Right lobe of liver (tissue), 6 donors: Measurements from ENCODE around the gene DDC. TPM values are rescaled to one million over a fixed set of nuclear protein-coding genes. Genes with fewer than 3 reads are reported as not detected.
"Not testable (repeated sequence)": the region's sequence is repeated elsewhere in the genome, so short reads cannot be mapped to it uniquely, and the experiment has no call there.

ENCODE experiments used
- ATAC-seq, 4 donors: fragments of 200-7000 bp; cut with Tn5 transposase; one replicate each; pipeline ENCODE4 v1.9.1; 2020; ENCODE audit warnings: mild to moderate bottlenecking in 4 of 4, moderate library complexity in 4 of 4
- DNase-seq, 3 donors: peaks; one replicate each; pipeline ENCODE4 v3.0.0-alpha.2; 2020
- H3K27ac ChIP-seq, 3 donors: fragments of 200-600 bp; one replicate each; pipeline ENCODE4 v1.8.0; 2022
- H3K27me3 ChIP-seq, 2 donors: fragments of 200-600 bp; one replicate each; pipeline ENCODE4 v1.8.0; 2022
- H3K36me3 ChIP-seq, 4 donors: fragments of 200-600 bp; sonication (generic) in 1 of 4; one replicate each; pipeline versions ENCODE4 v1.5.1 to v1.8.0; 2017 to 2022; ENCODE audit warnings: control low read depth in 1 of 4
- H3K4me1 ChIP-seq, 4 donors: fragments of 200-600 bp; sonication (generic) in 1 of 4; one replicate each; pipeline versions ENCODE4 v1.5.1 to v1.8.0; 2017 to 2022; ENCODE audit warnings: control low read depth in 1 of 4
- H3K4me3 ChIP-seq, 3 donors: fragments of 200-600 bp; one replicate each; pipeline ENCODE4 v1.8.0; 2022
- H3K9me3 ChIP-seq, 4 donors: fragments of 200-600 bp; sonication (generic) in 1 of 4; one replicate each; pipeline versions ENCODE4 v1.5.1 to v1.8.0; 2017 to 2022; ENCODE audit warnings: control low read depth in 1 of 4
- POLR2A ChIP-seq: fragments of 450-650 bp; IDR thresholded peaks from one replicate; pipeline ENCODE4 v1.6.1; 2017; ENCODE audit warnings: antibody characterized with exemption, mild to moderate bottlenecking
- WGBS: methylation state at CpG from one replicate; pipeline ENCODE4 v1.1.6; 2018; ENCODE audit warnings: low coverage, low lambda C conversion rate; ENCODE audit not compliant: insufficient coverage; ENCODE audit errors: missing lambda C conversion rate; 5-methylcytosine and 5-hydroxymethylcytosine counted together
- intact Hi-C, 2 donors: fragments of 100-400 bp; cut with DNase I; formaldehyde crosslinking; loops; one replicate each; pipeline versions ENCODE4 v1.11.2 to v1.14.1; 2022
- total RNA-seq, 6 experiments: library from RNA; depleted of rRNA in 2 of 6; stranded (reverse); fragments of >200 nt in 2 of 6; fragmentation: NEBNext Ultra II Directional in 3 of 6; extraction: Animal tissue kit (Norgen Biotek cat#: 25700) in 3 of 6; gene quantifications; one replicate each; pipeline versions ENCODE4 v1.1.0 to v1.2.4, GENCODE V29; 2016 to 2023
- TF ChIP-seq, protein P1 (sequence below), 4 donors: fragments of 200-600 bp in 3 of 4; fragments of 450-650 bp in 1 of 4; IDR thresholded peaks; one replicate each; pipeline versions ENCODE4 v1.5.1 to v1.8.0; 2016 to 2022; ENCODE audit warnings: antibody characterized with exemption in 4 of 4, mild to moderate bottlenecking in 2 of 4
- donor health status: DM: no; HTN: yes; CAD: no.
- donor health status: DM: no; HTN: no; CAD: no.
- donor health status: DM: no; HTN: no; CAD: no.
- donor health status: DM: no; HTN: yes; CAD: no.
- donor health status: DM: no; HTN: yes; CAD: no.

DDC gene
- total RNA-seq, 6 experiments from 2014 or later, result 37.9 to 75.7 (median 45.2) TPM

DNA sequence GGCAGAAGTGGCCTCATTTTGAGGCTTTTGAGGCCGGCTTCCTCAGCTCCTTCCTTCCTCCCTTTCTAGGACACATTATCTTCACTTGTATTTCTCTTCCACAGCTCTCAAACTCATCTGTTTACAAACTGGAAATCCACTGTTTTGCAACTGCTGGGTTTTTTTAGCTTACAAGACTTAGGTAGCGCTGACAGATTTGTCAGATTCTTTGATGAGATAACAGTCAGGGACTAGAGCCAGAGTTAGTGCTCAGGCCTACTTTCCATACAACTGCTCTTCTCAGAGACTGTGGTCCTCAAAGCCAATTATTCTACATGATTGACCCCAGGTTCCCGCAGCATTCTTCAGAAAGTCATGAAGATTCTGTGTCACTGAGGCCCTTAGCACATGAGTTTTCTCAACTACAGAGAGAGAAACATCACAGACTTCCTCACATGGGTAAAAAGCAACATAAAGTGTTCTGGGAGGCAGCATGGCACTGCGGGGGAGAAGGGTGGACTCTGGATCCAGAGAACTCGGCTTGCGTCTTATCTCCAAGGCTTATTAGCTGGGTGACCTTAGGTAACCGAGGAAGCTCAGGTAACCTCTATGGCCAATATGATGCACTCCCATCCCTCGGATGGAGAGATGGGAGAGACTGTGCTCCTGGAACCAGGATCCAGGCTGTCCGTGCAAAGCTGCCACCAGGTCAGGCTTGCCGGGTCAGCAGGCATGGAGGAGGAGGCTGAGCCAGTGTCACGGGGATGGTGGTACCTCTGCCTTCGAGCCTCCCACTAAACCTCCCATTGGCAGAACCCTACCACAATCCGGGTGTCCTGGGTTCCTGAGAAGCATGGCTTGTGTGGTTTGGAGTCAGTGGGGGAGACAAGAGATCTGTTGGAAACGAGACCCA, 10.5 kb downstream of the DDC start:
- 64% methylated on average over 5 of the region's 14 CpGs for WGBS
- H3K27me3 ChIP-seq, result no peaks in the 10 kb centered on the region
- H3K27ac ChIP-seq, result no peak overlapping the region
- DNase-seq, result no peak
- no peak for TF ChIP-seq POLR2A
- TF ChIP-seq, protein P1, sequence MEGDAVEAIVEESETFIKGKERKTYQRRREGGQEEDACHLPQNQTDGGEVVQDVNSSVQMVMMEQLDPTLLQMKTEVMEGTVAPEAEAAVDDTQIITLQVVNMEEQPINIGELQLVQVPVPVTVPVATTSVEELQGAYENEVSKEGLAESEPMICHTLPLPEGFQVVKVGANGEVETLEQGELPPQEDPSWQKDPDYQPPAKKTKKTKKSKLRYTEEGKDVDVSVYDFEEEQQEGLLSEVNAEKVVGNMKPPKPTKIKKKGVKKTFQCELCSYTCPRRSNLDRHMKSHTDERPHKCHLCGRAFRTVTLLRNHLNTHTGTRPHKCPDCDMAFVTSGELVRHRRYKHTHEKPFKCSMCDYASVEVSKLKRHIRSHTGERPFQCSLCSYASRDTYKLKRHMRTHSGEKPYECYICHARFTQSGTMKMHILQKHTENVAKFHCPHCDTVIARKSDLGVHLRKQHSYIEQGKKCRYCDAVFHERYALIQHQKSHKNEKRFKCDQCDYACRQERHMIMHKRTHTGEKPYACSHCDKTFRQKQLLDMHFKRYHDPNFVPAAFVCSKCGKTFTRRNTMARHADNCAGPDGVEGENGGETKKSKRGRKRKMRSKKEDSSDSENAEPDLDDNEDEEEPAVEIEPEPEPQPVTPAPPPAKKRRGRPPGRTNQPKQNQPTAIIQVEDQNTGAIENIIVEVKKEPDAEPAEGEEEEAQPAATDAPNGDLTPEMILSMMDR (IDR thresholded peaks at IDR 0.05), result no peak
- ATAC-seq, result peak in 2 of 4 donors; percentile 20 to 30
- no peaks in the 10 kb centered on the region for H3K36me3 ChIP-seq
- intact Hi-C loops, result no loop called here
- no peaks in the 10 kb centered on the region for H3K9me3 ChIP-seq
- no peak overlapping the region for H3K4me3 ChIP-seq
- peaks cover 0 to 23% (median 0%) of the 10 kb centered on the region in 4 donors for H3K4me1 ChIP-seq

DNA sequence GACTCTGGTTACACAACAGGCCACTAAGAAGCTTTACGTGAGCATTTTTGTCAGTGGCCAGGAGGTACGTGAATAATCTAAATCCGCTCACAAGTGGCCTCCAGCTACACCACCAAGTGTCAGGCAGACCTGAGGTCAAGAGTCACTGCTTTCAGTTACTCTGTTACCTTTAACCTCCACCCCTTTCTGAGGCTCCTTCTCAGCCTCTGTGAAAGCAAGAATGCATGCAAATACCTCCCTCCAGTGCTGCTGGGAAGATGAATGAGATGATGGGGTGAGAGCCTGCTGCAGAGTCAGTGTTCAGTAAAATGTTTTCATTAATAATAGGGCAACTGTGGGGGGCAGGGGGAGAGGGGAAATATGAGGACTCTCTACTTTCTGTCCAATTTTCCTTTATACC, 11.2 kb downstream of the DDC start:
- Histone ChIP-seq H3K27me3 (no peaks in the 10 kb centered on the region), H3K9me3 (no peaks in the 10 kb centered on the region), H3K36me3 (no peaks in the 10 kb centered on the region), H3K27ac (no peak overlapping the region), H3K4me1 (peaks cover 0 to 23% (median 0%) of the 10 kb centered on the region in 4 donors), H3K4me3 (no peak overlapping the region)
- intact Hi-C loops, result no loop called here
- no peak for TF ChIP-seq POLR2A
- TF ChIP-seq, protein P1 (IDR thresholded peaks at IDR 0.05), result no peak
- 63% methylated on average over 3 of the region's 3 CpGs for WGBS
- DNase-seq, result no peak
- no peak for ATAC-seq

DNA sequence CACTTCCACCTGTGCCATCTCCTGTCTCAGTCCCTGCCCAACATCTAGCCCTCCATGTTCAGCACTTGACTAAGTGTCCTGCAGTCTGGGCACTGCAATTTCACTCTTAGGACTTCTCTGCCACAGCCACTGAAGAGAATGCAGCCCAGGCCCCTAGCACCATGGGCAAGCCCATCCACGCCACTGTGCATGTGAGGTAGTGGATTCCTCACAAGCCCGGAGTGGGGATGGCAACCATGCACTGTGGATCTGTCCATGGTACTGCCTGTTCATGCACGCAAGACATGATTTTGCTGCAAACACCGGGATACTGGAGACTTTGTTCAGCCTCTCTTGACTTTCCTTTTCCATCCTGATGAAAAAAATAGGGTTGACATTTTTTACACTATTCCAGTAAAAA, 12.3 kb downstream of the DDC start:
- TF ChIP-seq POLR2A, result no peak
- TF ChIP-seq, protein P1 (IDR thresholded peaks at IDR 0.05), result no peak
- H3K9me3 ChIP-seq, result no peaks in the 10 kb centered on the region
- H3K27me3 ChIP-seq, result no peaks in the 10 kb centered on the region
- no peak overlapping the region for H3K4me3 ChIP-seq
- 48% methylated on average over 3 of the region's 4 CpGs for WGBS
- DNase-seq (no peak), ATAC-seq (peak in 3 of 4 donors; percentile 30 to 55 (median 45))
- no peaks in the 10 kb centered on the region for H3K36me3 ChIP-seq
- H3K27ac ChIP-seq, result no peak overlapping the region
- intact Hi-C loops, result no loop called here
- peaks cover 0 to 23% (median 0%) of the 10 kb centered on the region in 4 donors for H3K4me1 ChIP-seq

DNA sequence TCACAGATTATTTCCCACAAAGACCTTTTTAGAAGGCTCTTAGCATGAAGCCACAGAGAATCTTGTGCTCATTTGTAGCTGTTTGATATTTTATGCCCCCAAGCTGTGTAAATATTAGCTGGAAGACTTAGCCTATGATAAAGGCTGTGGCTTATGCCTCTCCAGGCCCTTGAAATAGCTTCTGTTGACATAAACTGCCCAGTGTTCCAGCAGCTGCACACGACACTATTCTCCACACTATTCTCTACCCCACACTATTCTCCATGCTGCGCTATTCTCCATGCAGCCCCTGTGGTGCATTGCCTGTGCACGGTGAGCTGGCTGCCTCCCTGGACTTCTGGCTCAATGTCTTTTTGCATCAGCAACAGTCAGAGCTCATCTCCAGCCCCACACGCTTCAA, 13.1 kb downstream of the DDC start:
- Histone ChIP-seq H3K4me3 (no peak overlapping the region), H3K36me3 (no peaks in the 10 kb centered on the region), H3K4me1 (peaks cover 0 to 23% (median 0%) of the 10 kb centered on the region in 4 donors), H3K27ac (no peak overlapping the region), H3K27me3 (no peaks in the 10 kb centered on the region), H3K9me3 (no peaks in the 10 kb centered on the region)
- no peak for DNase-seq
- 87% methylated on average over 3 of the region's 4 CpGs for WGBS
- ATAC-seq, result peak in 3 of 4 donors; percentile 21 to 36 (median 23)
- TF ChIP-seq POLR2A, result no peak
- TF ChIP-seq, protein P1 (IDR thresholded peaks at IDR 0.05), result no peak
- intact Hi-C loops, result no loop called here

DNA sequence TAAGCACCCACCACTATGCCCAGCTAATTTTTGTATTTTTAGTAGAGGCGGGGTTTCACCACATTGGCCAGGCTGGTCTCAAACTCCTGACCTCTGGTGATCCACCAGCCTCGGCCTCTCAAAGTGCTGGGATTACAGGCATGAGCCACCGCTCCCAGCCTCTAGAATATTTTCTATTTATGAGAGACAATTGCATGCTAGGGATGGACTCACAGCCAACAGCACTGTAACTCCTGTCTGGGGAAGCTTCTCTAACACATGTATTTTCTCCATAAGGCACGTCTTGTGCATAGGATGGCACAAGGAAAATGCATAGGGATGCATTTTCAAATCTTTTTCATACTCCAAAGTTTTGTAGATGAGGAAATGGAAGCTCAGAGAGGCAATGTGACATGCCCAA, 19.6 kb downstream of the DDC start:
- ATAC-seq, H3K4me1 ChIP-seq, H3K9me3 ChIP-seq, H3K4me3 ChIP-seq, H3K27ac ChIP-seq, intact Hi-C loops, H3K27me3 ChIP-seq, H3K36me3 ChIP-seq: not testable (repeated sequence)
- WGBS, result 90% methylated on average over 1 of the region's 4 CpGs
- peak in 1 of 3 donors; percentile 10 for DNase-seq
